H9 (cell line): ENCODE measurements around the gene RAP1GAP2. TPM values are rescaled to one million over a fixed set of nuclear protein-coding genes. Genes with fewer than 3 reads are reported as not detected.

Source experiments
- DNase-seq: peaks from one replicate; pipeline ENCODE4 v3.0.0-alpha.2; 2017
- H2AFZ ChIP-seq: one replicate; pipeline ENCODE4 v1.6.1; 2013; ENCODE audit warnings: mild to moderate bottlenecking, low read length, control low read depth, moderate library complexity
- H2AK5ac ChIP-seq: 2 replicates; pipeline ENCODE4 v1.6.1; 2013; ENCODE audit warnings: low read length, control low read depth, mixed read lengths; ENCODE audit not compliant: insufficient read length
- H2BK120ac ChIP-seq: one replicate; pipeline ENCODE4 v1.6.1; 2013; ENCODE audit warnings: low read depth, mild to moderate bottlenecking, low read length, control low read depth, inconsistent platforms; ENCODE audit not compliant: poor library complexity, severe bottlenecking
- H2BK12ac ChIP-seq: 2 replicates; pipeline ENCODE4 v1.6.1; 2013; ENCODE audit warnings: low read length, control low read depth, mixed read lengths, low read depth; ENCODE audit not compliant: insufficient read length
- H2BK15ac ChIP-seq: 2 replicates; pipeline ENCODE4 v1.6.1; 2013; ENCODE audit warnings: low read depth, low read length, control low read depth
- H2BK20ac ChIP-seq: one replicate; pipeline ENCODE4 v1.6.1; 2013; ENCODE audit warnings: low read depth, mild to moderate bottlenecking, low read length, control low read depth, inconsistent platforms; ENCODE audit not compliant: poor library complexity, severe bottlenecking
- H2BK5ac ChIP-seq: 2 replicates; pipeline ENCODE4 v1.6.1; 2013; ENCODE audit warnings: low read length, control low read depth, mixed read lengths; ENCODE audit not compliant: insufficient read length
- H3K14ac ChIP-seq: 2 replicates; pipeline ENCODE4 v1.6.1; 2013; ENCODE audit warnings: low read length, control low read depth; ENCODE audit not compliant: insufficient read depth
- H3K18ac ChIP-seq: 2 replicates; pipeline ENCODE4 v1.6.1; 2013; ENCODE audit warnings: low read depth, mild to moderate bottlenecking, mixed read lengths, low read length, control low read depth; ENCODE audit not compliant: insufficient read length
- H3K23ac ChIP-seq: 2 replicates; pipeline ENCODE4 v1.6.1; 2013; ENCODE audit warnings: low read length, control low read depth, mixed read lengths, low read depth; ENCODE audit not compliant: insufficient read length
- H3K23me2 ChIP-seq: 2 replicates; pipeline ENCODE4 v1.6.1; 2013; ENCODE audit warnings: low read depth, mild to moderate bottlenecking, mixed read lengths, low read length, control low read depth; ENCODE audit not compliant: insufficient read length, poor library complexity, severe bottlenecking
- H3K27ac ChIP-seq: 2 replicates; pipeline ENCODE4 v1.5.1; 2013; ENCODE audit warnings: low read length, control low read depth, mixed read lengths, low read depth; ENCODE audit not compliant: insufficient read length
- H3K27me3 ChIP-seq: 2 replicates; pipeline ENCODE4 v1.6.1; 2013; ENCODE audit warnings: low read length, control low read depth, inconsistent platforms; ENCODE audit not compliant: insufficient read depth
- H3K4ac ChIP-seq: 2 replicates; pipeline ENCODE4 v1.6.1; 2013; ENCODE audit warnings: low read depth, mild to moderate bottlenecking, control low read depth, inconsistent platforms, low read length, moderate library complexity
- H3K4me1 ChIP-seq: 2 replicates; pipeline ENCODE4 v1.6.1; 2013; ENCODE audit warnings: low read length, control low read depth, inconsistent platforms; ENCODE audit not compliant: insufficient read depth
- H3K4me2 ChIP-seq: 2 replicates; pipeline ENCODE4 v1.6.1; 2013; ENCODE audit warnings: low read length, control low read depth, mixed read lengths; ENCODE audit not compliant: insufficient read length, insufficient read depth
- H3K56ac ChIP-seq: 2 replicates; pipeline ENCODE4 v1.6.1; 2013; ENCODE audit warnings: low read depth, mild to moderate bottlenecking, mixed read lengths, low read length, control low read depth; ENCODE audit not compliant: insufficient read length
- H3K79me1 ChIP-seq: 2 replicates; pipeline ENCODE4 v1.6.1; 2013; ENCODE audit warnings: low read depth, mild to moderate bottlenecking, moderate library complexity, low read length, control low read depth, inconsistent platforms; ENCODE audit not compliant: insufficient read depth, poor library complexity, severe bottlenecking
- H3K79me2 ChIP-seq: 2 replicates; pipeline ENCODE4 v1.6.1; 2013; ENCODE audit warnings: low read length, control low read depth, inconsistent platforms; ENCODE audit not compliant: insufficient read depth
- H3K9ac ChIP-seq: 2 replicates; pipeline ENCODE4 v1.6.1; 2013; ENCODE audit warnings: low read length, control low read depth, mixed read lengths; ENCODE audit not compliant: insufficient read length; ENCODE audit errors: extremely low read depth
- H3K9me3 ChIP-seq: one replicate; pipeline ENCODE4 v1.6.1; 2013; ENCODE audit warnings: low read depth, low read length, inconsistent platforms; ENCODE audit not compliant: control insufficient read depth
- H3T11ph ChIP-seq: one replicate; pipeline ENCODE4 v1.6.1; 2013; ENCODE audit warnings: mild to moderate bottlenecking, low read length, control low read depth, inconsistent platforms
- H4K20me1 ChIP-seq: one replicate; pipeline ENCODE4 v1.6.1; 2013; ENCODE audit not compliant: control insufficient read depth, insufficient read length, insufficient read depth
- H4K5ac ChIP-seq: 2 replicates; pipeline ENCODE4 v1.6.1; 2013; ENCODE audit warnings: low read depth, mild to moderate bottlenecking, mixed read lengths, low read length, control low read depth; ENCODE audit not compliant: insufficient read length
- H4K8ac ChIP-seq: replicated peaks from 2 replicates; pipeline ENCODE4 v1.6.1; 2013; ENCODE audit warnings: low read length, control low read depth, mixed read lengths, low read depth; ENCODE audit not compliant: insufficient read length
- H4K91ac ChIP-seq: 2 replicates; pipeline ENCODE4 v1.6.1; 2013; ENCODE audit warnings: low read depth, mild to moderate bottlenecking, moderate library complexity, mixed read lengths, low read length, control low read depth; ENCODE audit not compliant: insufficient read length
- H3K27ac Mint-ChIP-seq, 3 experiments: 2 replicates in 2 of 3; 3 replicates in 1 of 3; pipeline ENCODE4 v1.8.0; 2020 to 2021; ENCODE audit warnings: mixed read lengths in 3 of 3, mild to moderate bottlenecking in 1 of 3, moderate library complexity in 1 of 3
- H3K27me3 Mint-ChIP-seq: 2 replicates; pipeline ENCODE4 v1.8.0; 2021; ENCODE audit warnings: low read depth, mild to moderate bottlenecking, moderate library complexity, mixed read lengths
- H3K36me3 Mint-ChIP-seq, 3 experiments: 2 replicates in 2 of 3; 3 replicates in 1 of 3; pipeline ENCODE4 v1.8.0; 2020 to 2021; ENCODE audit warnings: low read depth in 3 of 3, mixed read lengths in 3 of 3; ENCODE audit not compliant: insufficient read depth in 1 of 3
- H3K4me1 Mint-ChIP-seq, 2 experiments: 2 replicates each; pipeline ENCODE4 v1.8.0; 2020; ENCODE audit warnings: mixed read lengths in 2 of 2
- H3K4me3 Mint-ChIP-seq, 2 experiments: 2 replicates in 1 of 2; 3 replicates in 1 of 2; pipeline ENCODE4 v1.8.0; 2020 to 2021; ENCODE audit warnings: mild to moderate bottlenecking in 2 of 2, mixed read lengths in 2 of 2, moderate library complexity in 1 of 2
- H3K9me3 Mint-ChIP-seq, 2 experiments: 2 replicates in 1 of 2; 3 replicates in 1 of 2; pipeline ENCODE4 v1.8.0; 2020; ENCODE audit warnings: mild to moderate bottlenecking in 2 of 2, mixed read lengths in 2 of 2, moderate library complexity in 1 of 2
- WGBS: extraction: QIAGEN DNeasy Blood & Tissue Kit; methylation state at CpG from one replicate; pipeline ENCODE4 v1.1.7; 2013; ENCODE audit warnings: missing lambda C conversion rate, low lambda C conversion rate, mixed read lengths; ENCODE audit not compliant: insufficient read length; ENCODE audit errors: extremely low coverage; 5-methylcytosine and 5-hydroxymethylcytosine counted together
- total RNA-seq: library from RNA; stranded (reverse); gene quantifications from 2 replicates; pipeline ENCODE4 v1.2.1, GENCODE V29; 2021
- TF ChIP-seq, protein P1 (sequence below): fragments of 200-600 bp; sonication (generic); conservative IDR thresholded peaks from 3 replicates; pipeline ENCODE4 v1.8.0; 2021; ENCODE audit warnings: antibody characterized with exemption, mild to moderate bottlenecking

The RAP1GAP2 gene
- total RNA-seq, 1 experiment from 2014 or later: 33.8 TPM

DNA sequence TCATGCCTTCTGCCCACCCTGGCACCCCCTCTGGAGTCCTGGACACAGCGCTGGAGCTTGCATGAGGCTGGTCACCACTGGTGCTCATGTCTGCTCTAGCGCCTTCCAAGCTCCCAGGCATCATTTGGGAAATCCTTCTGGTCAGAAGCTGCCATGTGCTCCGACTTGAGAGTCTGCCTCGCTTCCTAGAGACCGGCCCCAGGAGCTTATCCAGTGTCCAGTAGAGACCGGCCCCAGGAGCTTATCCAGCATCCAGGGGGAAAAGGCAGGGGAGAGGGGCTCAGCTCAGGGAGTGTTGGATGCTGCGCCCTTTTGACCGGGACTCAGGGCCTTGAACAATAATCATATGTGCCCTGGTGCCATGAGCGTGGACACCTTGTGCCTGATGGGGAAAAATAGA lies 106.3 kb downstream of the RAP1GAP2 start:
- Histone ChIP-seq H3K23me2 (no peaks in the 10 kb centered on the region), H3K18ac (no peak overlapping the region), H2BK5ac (no peak overlapping the region), H4K5ac (no peak overlapping the region), H3K56ac (no peak overlapping the region), H4K91ac (no peak overlapping the region), H3K9ac (no peak overlapping the region), H3K4me2 (no peak overlapping the region), H2BK15ac (no peak overlapping the region), H3K14ac (no peak overlapping the region), H3K9me3 (no peaks in the 10 kb centered on the region), H4K20me1 (no peaks in the 10 kb centered on the region), H3K23ac (no peak overlapping the region), H2AK5ac (no peak overlapping the region), H3K79me1 (peaks cover 6% of the 10 kb centered on the region), H3K79me2 (no peaks in the 10 kb centered on the region; the same call in 1 of the 2 replicates), H3T11ph (no peak overlapping the region), H3K27ac (no peak overlapping the region), H2BK12ac (no peak overlapping the region), H3K27me3 (no peaks in the 10 kb centered on the region), H4K8ac (no peak overlapping the region), H3K4me1 (peaks cover 5% of the 10 kb centered on the region; the same call in 1 of the 2 replicates), H3K4ac (no peak overlapping the region), H2BK20ac (no peak overlapping the region), H2AFZ (no peak overlapping the region), H2BK120ac (no peak overlapping the region)
- TF ChIP-seq, protein P1, sequence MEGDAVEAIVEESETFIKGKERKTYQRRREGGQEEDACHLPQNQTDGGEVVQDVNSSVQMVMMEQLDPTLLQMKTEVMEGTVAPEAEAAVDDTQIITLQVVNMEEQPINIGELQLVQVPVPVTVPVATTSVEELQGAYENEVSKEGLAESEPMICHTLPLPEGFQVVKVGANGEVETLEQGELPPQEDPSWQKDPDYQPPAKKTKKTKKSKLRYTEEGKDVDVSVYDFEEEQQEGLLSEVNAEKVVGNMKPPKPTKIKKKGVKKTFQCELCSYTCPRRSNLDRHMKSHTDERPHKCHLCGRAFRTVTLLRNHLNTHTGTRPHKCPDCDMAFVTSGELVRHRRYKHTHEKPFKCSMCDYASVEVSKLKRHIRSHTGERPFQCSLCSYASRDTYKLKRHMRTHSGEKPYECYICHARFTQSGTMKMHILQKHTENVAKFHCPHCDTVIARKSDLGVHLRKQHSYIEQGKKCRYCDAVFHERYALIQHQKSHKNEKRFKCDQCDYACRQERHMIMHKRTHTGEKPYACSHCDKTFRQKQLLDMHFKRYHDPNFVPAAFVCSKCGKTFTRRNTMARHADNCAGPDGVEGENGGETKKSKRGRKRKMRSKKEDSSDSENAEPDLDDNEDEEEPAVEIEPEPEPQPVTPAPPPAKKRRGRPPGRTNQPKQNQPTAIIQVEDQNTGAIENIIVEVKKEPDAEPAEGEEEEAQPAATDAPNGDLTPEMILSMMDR: no peak
- WGBS: no CpG with 5 or more reads among the region's 9 CpGs
- Mint-ChIP-seq H3K27ac (peak overlapping the region in 2 of 3 experiments; percentile 59 to 75; a peak in 2 of 7 replicates), H3K9me3 (peaks cover 5 to 7% of the 10 kb centered on the region in 2 experiments; a peak in 3 of 5 replicates), H3K27me3 (no peaks in the 10 kb centered on the region; the same call in 1 of the 2 replicates), H3K36me3 (peaks cover 20 to 43% (median 24%) of the 10 kb centered on the region in 3 experiments), H3K4me1 (peaks cover 24 to 36% of the 10 kb centered on the region in 2 experiments), H3K4me3 (no peak overlapping the region)
- DNase-seq: no peak
